Tibial nerve (tissue), 4 donors: ENCODE results near the gene S100A1. TPM values are rescaled to one million over a fixed set of nuclear protein-coding genes. Genes with fewer than 3 reads are reported as not detected.
"Not testable (repeated sequence)": the region's sequence is repeated elsewhere in the genome, so short reads cannot be mapped to it uniquely, and the experiment has no call there.

Experiments used
- DNase-seq, 2 donors: peaks; one replicate each; pipeline ENCODE4 v3.0.0-alpha.2; 2019; ENCODE audit warnings: low spot score in 2 of 2
- H3K27ac ChIP-seq, 4 donors: fragments of 200-600 bp; sonication (generic) in 3 of 4; one replicate each; pipeline ENCODE4 v1.5.1; 2017 to 2019; ENCODE audit warnings: mild to moderate bottlenecking in 1 of 4
- H3K27me3 ChIP-seq, 2 donors: fragments of 200-600 bp; sonication (generic) in 1 of 2; one replicate each; pipeline versions ENCODE4 v1.5.1 to v1.6.0; 2017 to 2019
- H3K36me3 ChIP-seq, 3 donors: fragments of 200-600 bp; sonication (generic); one replicate each; pipeline ENCODE4 v1.5.1; 2018 to 2019
- H3K4me1 ChIP-seq, 4 donors: fragments of 200-600 bp; sonication (generic) in 3 of 4; one replicate each; pipeline ENCODE4 v1.5.1; 2017 to 2019
- H3K4me3 ChIP-seq, 4 donors: fragments of 200-600 bp; sonication (generic) in 3 of 4; one replicate each; pipeline ENCODE4 v1.5.1; 2017 to 2019; ENCODE audit warnings: mild to moderate bottlenecking in 1 of 4, moderate library complexity in 1 of 4
- H3K9me3 ChIP-seq, 4 donors: fragments of 200-600 bp; sonication (generic) in 3 of 4; one replicate each; pipeline ENCODE4 v1.5.1; 2017 to 2019
- CTCF ChIP-seq, 5 experiments: fragments of 200-600 bp in 3 of 5; fragments of 450-650 bp in 2 of 5; sonication (generic) in 3 of 5; IDR thresholded peaks; one replicate each; pipeline ENCODE4 v1.5.1; 2016 to 2019; ENCODE audit warnings: antibody characterized with exemption in 5 of 5, mild to moderate bottlenecking in 3 of 5, moderate library complexity in 2 of 5
- EP300 ChIP-seq, 2 donors: sonication (generic); formaldehyde crosslinking; IDR thresholded peaks; one replicate each; pipeline ENCODE4 v1.6.1; 2017; ENCODE audit warnings: antibody characterized with exemption in 2 of 2, mild to moderate bottlenecking in 1 of 2
- POLR2A ChIP-seq, 2 donors: fragments of 450-650 bp; IDR thresholded peaks; one replicate each; pipeline ENCODE4 v1.6.1; 2017; ENCODE audit warnings: antibody characterized with exemption in 2 of 2, mild to moderate bottlenecking in 2 of 2, moderate library complexity in 2 of 2
- WGBS, 2 donors: methylation state at CpG; one replicate each; pipeline ENCODE4 v1.1.5; 2018; 5-methylcytosine and 5-hydroxymethylcytosine counted together
- total RNA-seq, 4 donors: library from RNA; depleted of rRNA; stranded (reverse); fragments of >200 nt; gene quantifications; one replicate each; pipeline ENCODE4 v1.1.0, GENCODE V29; 2016

S100A1 gene
- total RNA-seq: 100 to 1,000 TPM in 1 of 4 donors, 10 to 100 TPM in 3; 41.4 to 102 (median 69.2) TPM

- WGBS, 2 donors: 43 to 46% methylated on average over 5 to 10 of the region's 10 CpGs
- Histone ChIP-seq H3K9me3 (no peaks in the 10 kb centered on the region), H3K36me3 (peaks cover 0 to 14% (median 0%) of the 10 kb centered on the region in 3 donors), H3K27me3 (no peaks in the 10 kb centered on the region), H3K4me1 (peaks cover 0 to 64% (median 24%) of the 10 kb centered on the region in 4 donors), H3K27ac (peak within 1 kb of the TSS; percentile 79 to 96 (median 86)), H3K4me3 (peak within 1 kb of the TSS; percentile 25 to 56 (median 48))
- TF ChIP-seq POLR2A (IDR thresholded peaks at IDR 0.05): no peak
- peak in 2 of 5 experiments; percentile 7 to 18 for TF ChIP-seq CTCF (IDR thresholded peaks at IDR 0.05)
- DNase-seq: no peak
These were observed at the start of gene S100A1 for GRCh38 chr1:153627715-153628626. Gene S100A1 (plus strand): TSS chr1:153628434. CDS start chr1:153630522, 2,088 bp downstream.

- H3K4me3 ChIP-seq: no peak overlapping the region
- no peaks in the 10 kb centered on the region for H3K36me3 ChIP-seq
- H3K9me3 ChIP-seq: no peaks in the 10 kb centered on the region
- H3K4me1 ChIP-seq: peaks cover 0 to 8% (median under 1%) of the 10 kb centered on the region in 4 donors
- TF ChIP-seq CTCF (IDR thresholded peaks at IDR 0.05): no peak
- TF ChIP-seq EP300 (IDR thresholded peaks at IDR 0.05): no peak
- TF ChIP-seq POLR2A (IDR thresholded peaks at IDR 0.05): no peak
- no peaks in the 10 kb centered on the region for H3K27me3 ChIP-seq
- H3K27ac ChIP-seq: no peak overlapping the region
- DNase-seq: no peak
These were observed 49.7 kb upstream of the S100A1 start for GRCh38 chr1:153578490-153578889.

- TF ChIP-seq CTCF (IDR thresholded peaks at IDR 0.05) (no peak), EP300 (IDR thresholded peaks at IDR 0.05) (no peak), POLR2A (IDR thresholded peaks at IDR 0.05) (no peak)
- H3K27me3 ChIP-seq: no peaks in the 10 kb centered on the region
- no peak overlapping the region for H3K27ac ChIP-seq
- no peak for DNase-seq
- H3K4me3 ChIP-seq: no peak overlapping the region
- H3K4me1 ChIP-seq: peaks cover 0 to 8% (median 0%) of the 10 kb centered on the region in 4 donors
- no peaks in the 10 kb centered on the region for H3K9me3 ChIP-seq
- 72 to 80% methylated on average over 3 of the region's 3 CpGs for WGBS, 2 donors
- no peaks in the 10 kb centered on the region for H3K36me3 ChIP-seq
These were observed 49.3 kb upstream of the S100A1 start for GRCh38 chr1:153578936-153579335.

- 90 to 95% methylated on average over 20 to 27 of the region's 34 CpGs for WGBS, 2 donors
- not testable (repeated sequence) for H3K27me3 ChIP-seq, H3K4me1 ChIP-seq, H3K4me3 ChIP-seq, H3K9me3 ChIP-seq, H3K27ac ChIP-seq, DNase-seq, H3K36me3 ChIP-seq
These were observed 45.4 kb upstream of the S100A1 start for GRCh38 chr1:153582836-153583235.

GRCh38 chr1:153583514-153583913, 44.7 kb upstream of the S100A1 start:
- WGBS, 2 donors: 80 to 84% methylated on average over 2 to 3 of the region's 3 CpGs
- H3K4me3 ChIP-seq, H3K27ac ChIP-seq, DNase-seq, H3K27me3 ChIP-seq, H3K9me3 ChIP-seq, H3K36me3 ChIP-seq, H3K4me1 ChIP-seq: not testable (repeated sequence)

GRCh38 chr1:153583976-153584375, 44.3 kb upstream of the S100A1 start:
- Histone ChIP-seq H3K4me3 (no peak overlapping the region), H3K36me3 (no peaks in the 10 kb centered on the region), H3K27me3 (no peaks in the 10 kb centered on the region), H3K9me3 (no peaks in the 10 kb centered on the region), H3K4me1 (no peaks in the 10 kb centered on the region), H3K27ac (no peak overlapping the region)
- 60 to 78% methylated on average over 2 of the region's 2 CpGs for whole genome bisulfite sequencing, 2 donors
- TF ChIP-seq POLR2A (IDR thresholded peaks at IDR 0.05): no peak
- TF ChIP-seq EP300 (IDR thresholded peaks at IDR 0.05): no peak
- TF ChIP-seq CTCF (IDR thresholded peaks at IDR 0.05): no peak
- DNase-seq: no peak
